IPS-18a (cell line): ENCODE data around the gene BMP10.
"Not testable (repeated sequence)": the region's sequence is repeated elsewhere in the genome, so short reads cannot be mapped to it uniquely, and the experiment has no call there.

ENCODE experiments used
- H3K27ac ChIP-seq: one replicate; pipeline ENCODE4 v1.5.1; 2013; ENCODE audit warnings: low read length
- H3K27me3 ChIP-seq: one replicate; pipeline ENCODE4 v1.6.1; 2013; ENCODE audit warnings: mild to moderate bottlenecking, low read length; ENCODE audit not compliant: control insufficient read depth, insufficient read depth
- H3K36me3 ChIP-seq: one replicate; pipeline ENCODE4 v1.6.1; 2013; ENCODE audit warnings: low read depth, low read length; ENCODE audit not compliant: control insufficient read depth
- H3K4me1 ChIP-seq: one replicate; pipeline ENCODE4 v1.6.1; 2013; ENCODE audit warnings: low read depth, low read length; ENCODE audit not compliant: control insufficient read depth
- H3K4me3 ChIP-seq: one replicate; pipeline ENCODE4 v1.5.1; 2013; ENCODE audit warnings: low read length
- H3K9ac ChIP-seq: one replicate; pipeline ENCODE4 v1.6.1; 2013; ENCODE audit warnings: mild to moderate bottlenecking, low read length, moderate library complexity
- H3K9me3 ChIP-seq: one replicate; pipeline ENCODE4 v1.6.1; 2013; ENCODE audit warnings: low read depth, low read length; ENCODE audit not compliant: control insufficient read depth

BMP10 gene

GRCh38 chr2:68909793-68910674 lies 38.8 kb upstream of the BMP10 start:
- H3K27me3 ChIP-seq, result no peaks in the 10 kb centered on the region
- no peak overlapping the region for H3K27ac ChIP-seq
- H3K9me3 ChIP-seq, result no peaks in the 10 kb centered on the region
- no peak overlapping the region for H3K9ac ChIP-seq
- H3K4me1 ChIP-seq, result peaks cover 14% of the 10 kb centered on the region
- H3K4me3 ChIP-seq, result no peak overlapping the region
- H3K36me3 ChIP-seq, result no peaks in the 10 kb centered on the region

GRCh38 chr2:68908392-68908970 lies 37.3 kb upstream of the BMP10 start:
- Histone ChIP-seq H3K4me1 (peaks cover 14% of the 10 kb centered on the region), H3K4me3 (no peak overlapping the region), H3K9ac (no peak overlapping the region), H3K27me3 (no peaks in the 10 kb centered on the region), H3K36me3 (no peaks in the 10 kb centered on the region), H3K9me3 (no peaks in the 10 kb centered on the region), H3K27ac (peak overlapping the region; percentile 6)

GRCh38 chr2:68907920-68908253 lies 36.7 kb upstream of the BMP10 start:
- Histone ChIP-seq H3K4me1 (peaks cover 14% of the 10 kb centered on the region), H3K27me3 (no peaks in the 10 kb centered on the region), H3K9me3 (no peaks in the 10 kb centered on the region), H3K36me3 (no peaks in the 10 kb centered on the region), H3K4me3 (no peak overlapping the region), H3K27ac (peak overlapping the region; percentile 6), H3K9ac (no peak overlapping the region)

- no peak overlapping the region for H3K27ac ChIP-seq
- no peaks in the 10 kb centered on the region for H3K9me3 ChIP-seq
- H3K4me3 ChIP-seq, result no peak overlapping the region
- H3K27me3 ChIP-seq, result no peaks in the 10 kb centered on the region
- H3K36me3 ChIP-seq, result no peaks in the 10 kb centered on the region
- H3K9ac ChIP-seq, result no peak overlapping the region
- H3K4me1 ChIP-seq, result peaks cover 14% of the 10 kb centered on the region
Observed at GRCh38 chr2:68907232-68907919, 36.2 kb upstream of the BMP10 start.

GRCh38 chr2:68906716-68907115 lies 35.5 kb upstream of the BMP10 start:
- Histone ChIP-seq H3K27ac (no peak overlapping the region), H3K9ac (no peak overlapping the region), H3K4me3 (no peak overlapping the region)

GRCh38 chr2:68905116-68905515 lies 33.9 kb upstream of the BMP10 start:
- no peaks in the 10 kb centered on the region for H3K27me3 ChIP-seq
- no peak overlapping the region for H3K4me3 ChIP-seq
- no peak overlapping the region for H3K27ac ChIP-seq
- H3K36me3 ChIP-seq, result no peaks in the 10 kb centered on the region
- no peak overlapping the region for H3K9ac ChIP-seq
- no peaks in the 10 kb centered on the region for H3K4me1 ChIP-seq
- no peaks in the 10 kb centered on the region for H3K9me3 ChIP-seq

More at GRCh38 chr2:68906716-68907115, 35.5 kb upstream of the BMP10 start:
- Histone ChIP-seq H3K4me1 (peaks cover 13% of the 10 kb centered on the region), H3K36me3 (no peaks in the 10 kb centered on the region), H3K9me3 (no peaks in the 10 kb centered on the region), H3K27me3 (no peaks in the 10 kb centered on the region)

- Histone ChIP-seq H3K27me3 (no peaks in the 10 kb centered on the region), H3K27ac (no peak overlapping the region), H3K9me3 (no peaks in the 10 kb centered on the region), H3K36me3 (no peaks in the 10 kb centered on the region), H3K4me1 (no peaks in the 10 kb centered on the region), H3K9ac (no peak overlapping the region), H3K4me3 (no peak overlapping the region)
Observed at GRCh38 chr2:68901561-68901960, 30.4 kb upstream of the BMP10 start.

GRCh38 chr2:68901199-68901514 lies 30.0 kb upstream of the BMP10 start:
- Histone ChIP-seq H3K27me3 (no peaks in the 10 kb centered on the region), H3K36me3 (no peaks in the 10 kb centered on the region), H3K9ac (no peak overlapping the region), H3K4me3 (no peak overlapping the region), H3K4me1 (no peaks in the 10 kb centered on the region), H3K9me3 (no peaks in the 10 kb centered on the region), H3K27ac (no peak overlapping the region)

- Histone ChIP-seq H3K27ac (no peak overlapping the region), H3K4me3 (no peak overlapping the region)
Observed at GRCh38 chr2:68900496-68901198, 29.4 kb upstream of the BMP10 start.

GRCh38 chr2:68895981-68896380 lies 24.8 kb upstream of the BMP10 start:
- not testable (repeated sequence) for H3K4me1 ChIP-seq, H3K36me3 ChIP-seq, H3K9ac ChIP-seq, H3K4me3 ChIP-seq, H3K27ac ChIP-seq, H3K9me3 ChIP-seq, H3K27me3 ChIP-seq

More at GRCh38 chr2:68900496-68901198, 29.4 kb upstream of the BMP10 start:
- Histone ChIP-seq H3K36me3 (no peaks in the 10 kb centered on the region), H3K4me1 (no peaks in the 10 kb centered on the region), H3K9ac (no peak overlapping the region), H3K9me3 (no peaks in the 10 kb centered on the region), H3K27me3 (no peaks in the 10 kb centered on the region)

GRCh38 chr2:68889500-68889899 lies 18.3 kb upstream of the BMP10 start:
- Histone ChIP-seq H3K9me3 (no peaks in the 10 kb centered on the region), H3K4me3 (no peak overlapping the region), H3K4me1 (no peaks in the 10 kb centered on the region), H3K9ac (no peak overlapping the region), H3K36me3 (no peaks in the 10 kb centered on the region), H3K27ac (no peak overlapping the region), H3K27me3 (no peaks in the 10 kb centered on the region)
